ENCODE measurements around the gene OR1E1. TPM values are rescaled to one million over a fixed set of nuclear protein-coding genes. Genes with fewer than 3 reads are reported as not detected.

Gene OR1E1
- total and polyA plus RNA-seq, 4 donors = not detected

GRCh38 chr17:3440451-3440850, 42.2 kb upstream of the OR1E1 start:
- Histone ChIP-seq H3K9ac (ENCODE audit: low read depth in 1 of 2, low read length in 2 of 2) (no peak overlapping the region), H3K4me1 (ENCODE audit: control insufficient read depth in 4 of 4, insufficient read depth in 4 of 4, low read length in 3 of 4) (no peaks in the 10 kb centered on the region), H3K36me3 (ENCODE audit: control insufficient read depth in 4 of 4, insufficient read depth in 3 of 4, low read depth in 1 of 4, low read length in 3 of 4) (no peaks in the 10 kb centered on the region), H3K4me3 (ENCODE audit: low read depth in 1 of 3, low read length in 3 of 3) (no peak overlapping the region), H3K27ac (ENCODE audit: low read depth in 1 of 2, low read length in 2 of 2) (no peak overlapping the region), H3K27me3 (ENCODE audit: control insufficient read depth in 4 of 4, insufficient read depth in 4 of 4, low read length in 3 of 4) (no peaks in the 10 kb centered on the region), H3K9me3 (ENCODE audit: control insufficient read depth in 4 of 4, low read length in 3 of 4) (no peaks in the 10 kb centered on the region)
- no peak for TF ChIP-seq HNF4A (conservative IDR thresholded peaks at IDR 0.05)
- no peak for TF ChIP-seq SP1 (IDR thresholded peaks at IDR 0.05)
- TF ChIP-seq JUND (IDR thresholded peaks at IDR 0.05) = no peak
- no peak for TF ChIP-seq RAD21 (IDR thresholded peaks at IDR 0.05)
- no peak for TF ChIP-seq FOXA2 (IDR thresholded peaks at IDR 0.05)
- no peak for TF ChIP-seq HNF4G (IDR thresholded peaks at IDR 0.05)
- TF ChIP-seq MAX (IDR thresholded peaks at IDR 0.05) = no peak
- TF ChIP-seq, protein P1, sequence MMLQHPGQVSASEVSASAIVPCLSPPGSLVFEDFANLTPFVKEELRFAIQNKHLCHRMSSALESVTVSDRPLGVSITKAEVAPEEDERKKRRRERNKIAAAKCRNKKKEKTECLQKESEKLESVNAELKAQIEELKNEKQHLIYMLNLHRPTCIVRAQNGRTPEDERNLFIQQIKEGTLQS (IDR thresholded peaks at IDR 0.05) = no peak
- no peak for TF ChIP-seq NR2F2 (IDR thresholded peaks at IDR 0.05)
- TF ChIP-seq, protein P2, sequence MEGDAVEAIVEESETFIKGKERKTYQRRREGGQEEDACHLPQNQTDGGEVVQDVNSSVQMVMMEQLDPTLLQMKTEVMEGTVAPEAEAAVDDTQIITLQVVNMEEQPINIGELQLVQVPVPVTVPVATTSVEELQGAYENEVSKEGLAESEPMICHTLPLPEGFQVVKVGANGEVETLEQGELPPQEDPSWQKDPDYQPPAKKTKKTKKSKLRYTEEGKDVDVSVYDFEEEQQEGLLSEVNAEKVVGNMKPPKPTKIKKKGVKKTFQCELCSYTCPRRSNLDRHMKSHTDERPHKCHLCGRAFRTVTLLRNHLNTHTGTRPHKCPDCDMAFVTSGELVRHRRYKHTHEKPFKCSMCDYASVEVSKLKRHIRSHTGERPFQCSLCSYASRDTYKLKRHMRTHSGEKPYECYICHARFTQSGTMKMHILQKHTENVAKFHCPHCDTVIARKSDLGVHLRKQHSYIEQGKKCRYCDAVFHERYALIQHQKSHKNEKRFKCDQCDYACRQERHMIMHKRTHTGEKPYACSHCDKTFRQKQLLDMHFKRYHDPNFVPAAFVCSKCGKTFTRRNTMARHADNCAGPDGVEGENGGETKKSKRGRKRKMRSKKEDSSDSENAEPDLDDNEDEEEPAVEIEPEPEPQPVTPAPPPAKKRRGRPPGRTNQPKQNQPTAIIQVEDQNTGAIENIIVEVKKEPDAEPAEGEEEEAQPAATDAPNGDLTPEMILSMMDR (IDR thresholded peaks at IDR 0.05; ENCODE audit: low read depth, low read length, missing input control) = no peak
- TF ChIP-seq TAF1 (conservative IDR thresholded peaks at IDR 0.05) = no peak
- no peak for TF ChIP-seq YY1 (IDR thresholded peaks at IDR 0.05)
- no peak for TF ChIP-seq REST (IDR thresholded peaks at IDR 0.05)
- no peak for TF ChIP-seq FOXA1 (IDR thresholded peaks at IDR 0.05)
- TF ChIP-seq, protein P3, sequence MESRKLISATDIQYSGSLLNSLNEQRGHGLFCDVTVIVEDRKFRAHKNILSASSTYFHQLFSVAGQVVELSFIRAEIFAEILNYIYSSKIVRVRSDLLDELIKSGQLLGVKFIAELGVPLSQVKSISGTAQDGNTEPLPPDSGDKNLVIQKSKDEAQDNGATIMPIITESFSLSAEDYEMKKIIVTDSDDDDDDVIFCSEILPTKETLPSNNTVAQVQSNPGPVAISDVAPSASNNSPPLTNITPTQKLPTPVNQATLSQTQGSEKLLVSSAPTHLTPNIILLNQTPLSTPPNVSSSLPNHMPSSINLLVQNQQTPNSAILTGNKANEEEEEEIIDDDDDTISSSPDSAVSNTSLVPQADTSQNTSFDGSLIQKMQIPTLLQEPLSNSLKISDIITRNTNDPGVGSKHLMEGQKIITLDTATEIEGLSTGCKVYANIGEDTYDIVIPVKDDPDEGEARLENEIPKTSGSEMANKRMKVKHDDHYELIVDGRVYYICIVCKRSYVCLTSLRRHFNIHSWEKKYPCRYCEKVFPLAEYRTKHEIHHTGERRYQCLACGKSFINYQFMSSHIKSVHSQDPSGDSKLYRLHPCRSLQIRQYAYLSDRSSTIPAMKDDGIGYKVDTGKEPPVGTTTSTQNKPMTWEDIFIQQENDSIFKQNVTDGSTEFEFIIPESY (IDR thresholded peaks at IDR 0.05) = no peak
- 78% methylated on average over 2 of the region's 2 CpGs for WGBS
- DNase-seq (ENCODE audit: low spot score) = no peak

DNA sequence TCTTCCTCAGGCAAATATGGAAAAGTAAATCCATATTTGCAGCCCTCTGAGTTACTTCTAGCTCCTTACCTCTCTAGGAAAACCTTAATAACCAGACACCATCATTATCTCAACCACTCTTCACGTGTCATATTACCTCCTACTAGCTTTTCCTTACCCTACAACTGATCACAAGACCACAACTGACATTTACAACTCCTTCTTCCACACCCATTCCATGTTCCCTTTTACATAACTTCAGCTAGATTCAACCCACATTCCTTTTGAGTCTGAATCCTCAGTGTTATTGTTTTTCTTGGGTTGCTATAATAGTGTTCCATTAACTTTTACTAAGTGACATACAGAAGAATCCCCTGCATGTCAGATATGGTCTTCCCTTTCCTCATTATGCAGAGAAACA, 40.2 kb upstream of the OR1E1 start:
- 91% methylated on average over 1 of the region's 1 CpG for WGBS
- no peaks in the 10 kb centered on the region for H3K36me3 ChIP-seq (ENCODE audit: control insufficient read depth in 4 of 4, insufficient read depth in 3 of 4, low read depth in 1 of 4, low read length in 3 of 4)
- H3K4me3 ChIP-seq (ENCODE audit: low read depth in 1 of 3, low read length in 3 of 3) = no peak overlapping the region
- no peaks in the 10 kb centered on the region for H3K9me3 ChIP-seq (ENCODE audit: control insufficient read depth in 4 of 4, low read length in 3 of 4)
- DNase-seq (ENCODE audit: low spot score) = no peak
- no peak overlapping the region for H3K9ac ChIP-seq (ENCODE audit: low read depth in 1 of 2, low read length in 2 of 2)
- H3K27me3 ChIP-seq (ENCODE audit: control insufficient read depth in 4 of 4, insufficient read depth in 4 of 4, low read length in 3 of 4) = no peaks in the 10 kb centered on the region
- no peaks in the 10 kb centered on the region for H3K4me1 ChIP-seq (ENCODE audit: control insufficient read depth in 4 of 4, insufficient read depth in 4 of 4, low read length in 3 of 4)
- TF ChIP-seq GABPA (IDR thresholded peaks at IDR 0.05 in 1 of 2, conservative IDR thresholded peaks at IDR 0.05 in 1 of 2) (no peak), RAD21 (IDR thresholded peaks at IDR 0.05) (no peak), REST (IDR thresholded peaks at IDR 0.05) (no peak), MAX (IDR thresholded peaks at IDR 0.05) (no peak)
- TF ChIP-seq, protein P1 (IDR thresholded peaks at IDR 0.05) = no peak
- TF ChIP-seq, protein P3 (IDR thresholded peaks at IDR 0.05) = no peak
- no peak overlapping the region for H3K27ac ChIP-seq (ENCODE audit: low read depth in 1 of 2, low read length in 2 of 2)
